Right ventricle myocardium superior (tissue), 1 donor: Measurements from ENCODE around the gene AARSD1. TPM values are rescaled to one million over a fixed set of nuclear protein-coding genes. Genes with fewer than 3 reads are reported as not detected.

Source experiments
- ATAC-seq: fragments of 200-7000 bp; cut with Tn5 transposase; one replicate; pipeline ENCODE4 v1.9.1; 2020; ENCODE audit warnings: mild to moderate bottlenecking; ENCODE audit not compliant: poor library complexity
- DNase-seq: peaks from one replicate; pipeline ENCODE4 v3.0.0-alpha.2; 2020
- intact Hi-C: fragments of 100-400 bp; cut with DNase I; formaldehyde crosslinking; loops from one replicate; pipeline ENCODE4 v1.11.2; 2022
- total RNA-seq: library from RNA; stranded (reverse); fragmentation: NEBNext Ultra II Directional; extraction: Animal tissue kit (Norgen Biotek cat#: 25700); gene quantifications from one replicate; pipeline ENCODE4 v1.2.1, GENCODE V29; 2021
- donor health status: DM: no; HTN: yes; CAD: no; lungs with severe emphysema.

Gene AARSD1
- total RNA-seq, 1 donor from 2014 or later, result 30.6 TPM

GRCh38 chr17:42901535-42902229, 62.6 kb downstream of the AARSD1 start:
- DNase-seq (no peak), ATAC-seq (no peak)
- intact Hi-C loops, result no loop called here

Other genes with a start within 250 kb of the AARSD1 start
- gene EZH1, start 219.4 kb downstream of the AARSD1 start, total RNA-seq, result 47.2 TPM
- 38.2 TPM for gene RAMP2, start 203.2 kb downstream of the AARSD1 start, total RNA-seq
- 30.3 TPM for gene VPS25, start 191.0 kb downstream of the AARSD1 start, total RNA-seq
- not detected for gene WNK4, start 183.8 kb downstream of the AARSD1 start, total RNA-seq
- 67.2 TPM for gene COA3, start 165.8 kb downstream of the AARSD1 start, total RNA-seq
- not detected for gene CNTD1, start 165.6 kb downstream of the AARSD1 start, total RNA-seq
- 78.0 TPM for gene BECN1, start 140.2 kb downstream of the AARSD1 start, total RNA-seq
- gene PSME3, start 131.1 kb downstream of the AARSD1 start, total RNA-seq, result 74.7 TPM
- 0.32 TPM for gene AOC2, start 119.9 kb downstream of the AARSD1 start, total RNA-seq
- gene AOC3, start 113.3 kb downstream of the AARSD1 start, total RNA-seq, result 8.3 TPM
- not detected for gene G6PC1, start 63.7 kb downstream of the AARSD1 start, total RNA-seq
- gene PTGES3L, start 15.6 kb upstream of the AARSD1 start, total RNA-seq, result 50.6 TPM
- 10.0 TPM for gene RUNDC1, start 16.1 kb upstream of the AARSD1 start, total RNA-seq
- 675 TPM for gene RPL27, start 34.0 kb upstream of the AARSD1 start, total RNA-seq
- 14.4 TPM for gene IFI35, start 42.3 kb upstream of the AARSD1 start, total RNA-seq
- gene VAT1, start 57.9 kb upstream of the AARSD1 start, total RNA-seq, result 89.7 TPM
- 0.65 TPM for gene RND2, start 60.8 kb upstream of the AARSD1 start, total RNA-seq
- 7.3 TPM for gene BRCA1, start 160.9 kb upstream of the AARSD1 start, total RNA-seq
- gene NBR1, start 206.8 kb upstream of the AARSD1 start, total RNA-seq, result 91.1 TPM
- gene TMEM106A, start 247.4 kb upstream of the AARSD1 start, total RNA-seq, result 3.6 TPM